Measurements from ENCODE around the gene MVK.

- TF ChIP-seq CTCF (IDR thresholded peaks at IDR 0.05; ENCODE audit: low read length) = no peak
- no peak for TF ChIP-seq EZH2 (IDR thresholded peaks at IDR 0.05; ENCODE audit: borderline replicate concordance, low read length)
Observed at GRCh38 chr12:109581334-109581691, 7.7 kb downstream of the MVK start.

All from OCI-LY1 (cell line).